ENCODE data around the gene HSFX3.
"Not testable (repeated sequence)": the region's sequence is repeated elsewhere in the genome, so short reads cannot be mapped to it uniquely, and the experiment has no call there.

Gene HSFX3

DNA sequence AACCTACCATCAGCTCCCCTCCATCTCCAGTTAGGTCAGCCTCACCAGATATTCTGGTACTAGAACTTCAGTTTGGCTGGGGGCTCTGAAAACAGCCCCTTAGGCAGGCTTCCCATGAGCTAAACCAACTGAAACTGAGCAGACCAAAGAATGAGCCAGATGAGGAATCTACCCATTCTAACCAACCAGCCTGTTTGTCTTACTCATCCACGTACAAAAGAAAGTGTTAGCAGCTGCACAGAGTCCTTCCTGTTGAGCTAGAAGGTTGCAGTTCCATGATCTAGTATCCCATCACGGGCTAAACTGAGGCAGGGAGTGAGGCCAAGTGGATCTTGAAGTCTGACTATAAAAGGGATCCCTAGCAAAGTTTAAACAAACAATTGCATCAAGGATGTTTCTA, 20.0 kb upstream of the HSFX3 start:
- TF ChIP-seq, protein P1, sequence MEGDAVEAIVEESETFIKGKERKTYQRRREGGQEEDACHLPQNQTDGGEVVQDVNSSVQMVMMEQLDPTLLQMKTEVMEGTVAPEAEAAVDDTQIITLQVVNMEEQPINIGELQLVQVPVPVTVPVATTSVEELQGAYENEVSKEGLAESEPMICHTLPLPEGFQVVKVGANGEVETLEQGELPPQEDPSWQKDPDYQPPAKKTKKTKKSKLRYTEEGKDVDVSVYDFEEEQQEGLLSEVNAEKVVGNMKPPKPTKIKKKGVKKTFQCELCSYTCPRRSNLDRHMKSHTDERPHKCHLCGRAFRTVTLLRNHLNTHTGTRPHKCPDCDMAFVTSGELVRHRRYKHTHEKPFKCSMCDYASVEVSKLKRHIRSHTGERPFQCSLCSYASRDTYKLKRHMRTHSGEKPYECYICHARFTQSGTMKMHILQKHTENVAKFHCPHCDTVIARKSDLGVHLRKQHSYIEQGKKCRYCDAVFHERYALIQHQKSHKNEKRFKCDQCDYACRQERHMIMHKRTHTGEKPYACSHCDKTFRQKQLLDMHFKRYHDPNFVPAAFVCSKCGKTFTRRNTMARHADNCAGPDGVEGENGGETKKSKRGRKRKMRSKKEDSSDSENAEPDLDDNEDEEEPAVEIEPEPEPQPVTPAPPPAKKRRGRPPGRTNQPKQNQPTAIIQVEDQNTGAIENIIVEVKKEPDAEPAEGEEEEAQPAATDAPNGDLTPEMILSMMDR (IDR thresholded peaks at IDR 0.05; ENCODE audit: control extremely low read depth, extremely low read depth, low read depth, missing control alignments) = no peak
- ChIA-PET POLR2A (interaction anchor here (2.0 kb wide), 1 partner anchor 29 kb away, joined by 9 read pairs; the partner anchor contains the start of gene EOLA1), CTCF (interaction anchor here (1.1 kb wide), 1 partner anchor 1436 kb away, joined by 3 read pairs; no protein-coding TSS in a partner anchor)
- DNase-seq (ENCODE audit: extremely low spot score) = no peak

- DNase-seq (ENCODE audit: extremely low spot score) = no peak
- TF ChIP-seq, protein P1 (IDR thresholded peaks at IDR 0.05; ENCODE audit: control extremely low read depth, extremely low read depth, low read depth, missing control alignments) = no peak
- ChIA-PET POLR2A (interaction anchor here (2.0 kb wide), 1 partner anchor 28 kb away, joined by 9 read pairs; the partner anchor contains the start of gene EOLA1), CTCF (no interaction called here)
These were observed 19.1 kb upstream of the HSFX3 start for GRCh38 chrX:149568701-149569296.

DNA sequence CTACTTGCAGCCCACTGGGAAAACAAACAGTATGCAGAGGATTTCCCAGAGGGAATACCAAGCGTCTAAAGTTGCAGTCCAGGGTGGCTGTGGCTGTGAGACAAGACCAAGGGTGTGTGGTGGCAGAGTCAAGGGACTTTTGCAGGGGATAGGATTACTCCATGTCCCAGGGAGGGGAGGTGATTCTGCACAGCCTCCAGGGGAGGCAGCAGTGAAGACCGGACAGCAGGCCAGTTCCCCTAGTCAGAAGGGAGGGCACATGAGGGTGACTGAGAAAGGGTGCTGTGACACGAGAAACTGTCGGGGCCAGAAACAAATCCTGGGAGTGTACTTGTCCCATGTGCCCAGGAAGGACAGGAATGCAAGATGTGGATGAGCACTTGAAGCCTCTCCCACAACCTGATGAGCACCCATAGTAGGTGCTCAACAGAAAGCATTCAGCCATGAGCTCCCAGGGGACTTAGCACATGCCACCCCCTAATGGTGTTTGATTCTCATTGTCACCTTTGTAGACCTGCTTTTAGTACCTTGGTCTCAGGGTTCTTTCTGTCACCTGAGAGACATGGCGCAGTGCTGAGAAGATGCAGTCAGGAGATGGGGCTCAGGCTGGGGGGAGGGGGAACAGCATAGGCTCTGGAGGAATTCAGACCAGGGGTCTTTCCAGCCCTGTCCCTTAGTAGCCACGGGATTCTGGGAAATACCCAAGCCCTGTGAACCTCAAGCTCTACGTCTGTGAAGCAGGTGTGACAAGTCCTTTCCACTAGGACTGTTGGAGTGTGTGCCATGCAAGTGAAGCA, 18.1 kb upstream of the HSFX3 start:
- CTCF ChIA-PET = no interaction called here
- POLR2A ChIA-PET = no interaction called here
- DNase-seq (ENCODE audit: extremely low spot score) = no peak
- TF ChIP-seq, protein P1 (IDR thresholded peaks at IDR 0.05; ENCODE audit: control extremely low read depth, extremely low read depth, low read depth, missing control alignments) = no peak

- DNase-seq (ENCODE audit: extremely low spot score) = no peak
- POLR2A ChIA-PET = no interaction called here
- TF ChIP-seq, protein P1 (IDR thresholded peaks at IDR 0.05; ENCODE audit: control extremely low read depth, extremely low read depth, low read depth, missing control alignments) = no peak
- CTCF ChIA-PET = no interaction called here
These were observed 13.6 kb upstream of the HSFX3 start for GRCh38 chrX:149563359-149563758.

- CTCF ChIA-PET; DNase-seq (ENCODE audit: extremely low spot score); POLR2A ChIA-PET: not testable (repeated sequence)
These were observed 5.5 kb upstream of the HSFX3 start for GRCh38 chrX:149555251-149555650.

DNA sequence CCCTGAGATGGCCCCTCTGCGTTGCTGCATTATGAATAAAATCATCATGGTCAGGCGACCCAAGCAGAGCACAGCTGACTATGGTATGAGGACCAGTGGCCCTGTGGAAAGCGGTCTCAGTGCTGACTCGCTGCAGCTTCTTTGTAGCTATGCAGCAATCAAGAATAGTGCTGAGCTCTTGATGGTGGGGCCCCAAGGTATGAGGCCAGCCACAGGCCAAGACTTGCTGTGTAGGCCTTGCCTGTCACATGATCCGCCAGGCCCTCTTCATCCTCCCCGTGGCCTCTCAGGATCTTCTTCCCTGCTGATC, 2.2 kb upstream of the HSFX3 start:
- DNase-seq (ENCODE audit: extremely low spot score); POLR2A ChIA-PET; CTCF ChIA-PET: not testable (repeated sequence)

- DNase-seq (ENCODE audit: extremely low spot score); CTCF ChIA-PET; POLR2A ChIA-PET: not testable (repeated sequence)
These were observed 1.7 kb upstream of the HSFX3 start for GRCh38 chrX:149551245-149551938.

DNA sequence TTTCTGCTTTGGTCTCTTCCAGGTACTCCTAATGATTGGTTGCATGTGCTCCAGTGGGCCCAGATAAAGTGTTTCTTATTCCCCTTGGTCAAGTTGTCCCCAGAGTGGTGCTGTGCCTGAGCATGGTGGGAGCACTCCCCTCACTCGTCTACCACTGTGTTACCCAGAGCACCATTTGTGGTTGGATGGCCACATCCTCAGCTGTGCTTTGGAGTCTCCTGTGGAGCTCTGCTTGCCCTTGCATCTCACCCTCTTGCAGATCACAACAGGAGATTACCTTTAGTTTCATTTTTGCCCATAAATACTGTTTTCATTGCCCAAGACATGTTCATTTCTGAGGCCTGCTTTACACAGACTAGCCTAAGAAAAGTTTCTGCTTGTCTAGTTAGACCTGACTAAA, 730 bp upstream of the HSFX3 start:
- DNase-seq (ENCODE audit: extremely low spot score); CTCF ChIA-PET; POLR2A ChIA-PET: not testable (repeated sequence)

DNA sequence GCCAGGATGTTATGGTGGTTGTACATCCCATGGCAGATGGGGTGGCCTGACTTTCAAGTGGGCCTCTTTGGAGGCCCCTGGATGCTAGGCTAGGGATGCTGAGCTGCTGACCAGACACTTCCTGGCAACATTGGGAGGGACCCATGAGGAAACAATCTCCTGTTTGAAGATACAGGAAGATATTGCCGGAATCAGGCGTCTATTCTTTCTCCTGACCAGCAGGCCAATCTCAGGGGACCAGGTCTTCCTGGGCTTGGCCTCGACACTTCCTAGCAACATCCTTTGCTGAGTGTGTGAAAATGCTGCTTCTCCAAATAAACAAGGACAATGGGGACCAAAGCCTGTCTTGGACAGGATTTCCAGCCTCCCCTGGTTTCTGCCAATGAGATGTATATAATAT, 1.9 kb downstream of the HSFX3 start:
- POLR2A ChIA-PET; DNase-seq (ENCODE audit: extremely low spot score); CTCF ChIA-PET: not testable (repeated sequence)

GRCh38 chrX:149546962-149547361, 2.8 kb downstream of the HSFX3 start:
- POLR2A ChIA-PET; DNase-seq (ENCODE audit: extremely low spot score); CTCF ChIA-PET: not testable (repeated sequence)

- POLR2A ChIA-PET; DNase-seq (ENCODE audit: extremely low spot score); CTCF ChIA-PET: not testable (repeated sequence)
These were observed 3.9 kb downstream of the HSFX3 start for GRCh38 chrX:149545545-149546543.

Measured in GM10248 (cell line).